DND-41 (cell line): ENCODE results near the gene COL8A1.

Source experiments
- EZH2 ChIP-seq: IDR thresholded peaks from 3 replicates; pipeline ENCODE4 v1.6.1; 2012; ENCODE audit warnings: borderline replicate concordance, low read depth, mild to moderate bottlenecking, moderate library complexity, low read length, inconsistent platforms; ENCODE audit not compliant: severe bottlenecking
- TF ChIP-seq, protein P1 (sequence below): IDR thresholded peaks from 2 replicates; pipeline ENCODE4 v1.5.1; 2012; ENCODE audit warnings: borderline replicate concordance, low read length, moderate library complexity, mild to moderate bottlenecking; ENCODE audit not compliant: poor library complexity, severe bottlenecking; ENCODE audit errors: extremely low read depth

DNA sequence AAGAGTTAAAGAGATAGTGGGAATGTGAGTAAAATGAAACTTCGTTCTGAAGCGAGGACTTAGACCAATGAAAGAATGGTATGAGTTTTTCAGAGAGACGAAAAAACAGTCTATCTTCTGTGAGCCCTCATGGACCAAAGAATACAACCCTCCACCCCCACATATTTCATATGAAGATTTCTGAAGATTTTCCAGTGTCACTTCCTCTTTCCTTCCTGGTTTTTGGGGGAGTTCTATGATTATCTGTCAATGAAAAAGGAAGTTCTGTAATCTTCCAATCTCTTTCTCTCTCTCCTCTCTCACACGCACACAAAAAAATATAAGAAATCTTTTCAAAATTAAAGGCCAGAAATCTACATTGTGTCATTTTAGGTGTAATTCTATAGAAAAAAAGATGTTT lies 206.9 kb downstream of the COL8A1 start:
- TF ChIP-seq, protein P1, sequence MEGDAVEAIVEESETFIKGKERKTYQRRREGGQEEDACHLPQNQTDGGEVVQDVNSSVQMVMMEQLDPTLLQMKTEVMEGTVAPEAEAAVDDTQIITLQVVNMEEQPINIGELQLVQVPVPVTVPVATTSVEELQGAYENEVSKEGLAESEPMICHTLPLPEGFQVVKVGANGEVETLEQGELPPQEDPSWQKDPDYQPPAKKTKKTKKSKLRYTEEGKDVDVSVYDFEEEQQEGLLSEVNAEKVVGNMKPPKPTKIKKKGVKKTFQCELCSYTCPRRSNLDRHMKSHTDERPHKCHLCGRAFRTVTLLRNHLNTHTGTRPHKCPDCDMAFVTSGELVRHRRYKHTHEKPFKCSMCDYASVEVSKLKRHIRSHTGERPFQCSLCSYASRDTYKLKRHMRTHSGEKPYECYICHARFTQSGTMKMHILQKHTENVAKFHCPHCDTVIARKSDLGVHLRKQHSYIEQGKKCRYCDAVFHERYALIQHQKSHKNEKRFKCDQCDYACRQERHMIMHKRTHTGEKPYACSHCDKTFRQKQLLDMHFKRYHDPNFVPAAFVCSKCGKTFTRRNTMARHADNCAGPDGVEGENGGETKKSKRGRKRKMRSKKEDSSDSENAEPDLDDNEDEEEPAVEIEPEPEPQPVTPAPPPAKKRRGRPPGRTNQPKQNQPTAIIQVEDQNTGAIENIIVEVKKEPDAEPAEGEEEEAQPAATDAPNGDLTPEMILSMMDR, result no peak
- TF ChIP-seq EZH2, result no peak
